ENCODE results near the gene ANAPC1. TPM values are rescaled to one million over a fixed set of nuclear protein-coding genes. Genes with fewer than 3 reads are reported as not detected.
"Not testable (repeated sequence)": the region's sequence is repeated elsewhere in the genome, so short reads cannot be mapped to it uniquely, and the experiment has no call there.

Gene ANAPC1
- total and polyA plus RNA-seq, 8 donors, result 4.9 to 200 (median 64.7) TPM

GRCh38 chr2:111747410-111748115 lies 136.4 kb downstream of the ANAPC1 start:
- intact Hi-C loops (cut with DNase I; ENCODE audit: low total_unique reads); H3K27me3 ChIP-seq; H3K27ac ChIP-seq; H3K4me3 ChIP-seq; H3K9me3 ChIP-seq; H3K4me1 ChIP-seq; H3K36me3 ChIP-seq: not testable (repeated sequence)
- TF ChIP-seq, protein P1, sequence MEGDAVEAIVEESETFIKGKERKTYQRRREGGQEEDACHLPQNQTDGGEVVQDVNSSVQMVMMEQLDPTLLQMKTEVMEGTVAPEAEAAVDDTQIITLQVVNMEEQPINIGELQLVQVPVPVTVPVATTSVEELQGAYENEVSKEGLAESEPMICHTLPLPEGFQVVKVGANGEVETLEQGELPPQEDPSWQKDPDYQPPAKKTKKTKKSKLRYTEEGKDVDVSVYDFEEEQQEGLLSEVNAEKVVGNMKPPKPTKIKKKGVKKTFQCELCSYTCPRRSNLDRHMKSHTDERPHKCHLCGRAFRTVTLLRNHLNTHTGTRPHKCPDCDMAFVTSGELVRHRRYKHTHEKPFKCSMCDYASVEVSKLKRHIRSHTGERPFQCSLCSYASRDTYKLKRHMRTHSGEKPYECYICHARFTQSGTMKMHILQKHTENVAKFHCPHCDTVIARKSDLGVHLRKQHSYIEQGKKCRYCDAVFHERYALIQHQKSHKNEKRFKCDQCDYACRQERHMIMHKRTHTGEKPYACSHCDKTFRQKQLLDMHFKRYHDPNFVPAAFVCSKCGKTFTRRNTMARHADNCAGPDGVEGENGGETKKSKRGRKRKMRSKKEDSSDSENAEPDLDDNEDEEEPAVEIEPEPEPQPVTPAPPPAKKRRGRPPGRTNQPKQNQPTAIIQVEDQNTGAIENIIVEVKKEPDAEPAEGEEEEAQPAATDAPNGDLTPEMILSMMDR (IDR thresholded peaks at IDR 0.05), result peak in 3 of 7 experiments; percentile 39 to 54 (median 48)
- peak in 1 of 2 donors; percentile 67 for DNase-seq
- WGBS, 5 donors, result 21 to 59% (median 43%) methylated on average over 3 to 20 of the region's 23 CpGs

DNA sequence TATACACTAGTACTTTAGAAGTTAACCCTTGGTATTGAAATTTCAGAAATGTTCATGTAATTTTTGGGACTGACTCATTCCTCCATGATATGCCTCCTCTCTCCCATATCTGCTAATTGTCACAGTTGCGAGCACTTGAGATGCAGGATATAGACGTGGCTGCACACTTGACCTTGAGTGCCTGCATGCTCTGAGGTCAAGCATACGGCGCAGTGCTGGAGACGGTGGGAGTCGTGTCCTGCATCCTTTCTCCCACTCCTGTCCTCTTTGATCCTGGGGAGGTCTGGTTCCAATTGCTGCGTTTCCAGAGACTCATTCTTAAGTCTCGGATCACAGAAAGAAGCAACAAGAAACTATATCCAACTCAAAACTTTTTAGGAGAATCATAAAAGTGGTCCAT lies 139.2 kb downstream of the ANAPC1 start:
- peak in 1 of 2 donors; percentile 7 for DNase-seq
- H3K4me3 ChIP-seq; H3K9me3 ChIP-seq; H3K27ac ChIP-seq; H3K27me3 ChIP-seq; H3K4me1 ChIP-seq; H3K36me3 ChIP-seq; intact Hi-C loops (cut with DNase I; ENCODE audit: low total_unique reads): not testable (repeated sequence)
- whole genome bisulfite sequencing, 5 donors, result 79 to 85% (median 82%) methylated on average over 8 of the region's 8 CpGs

GRCh38 chr2:111741517-111741916 lies 142.5 kb downstream of the ANAPC1 start:
- WGBS, 5 donors, result 39 to 82% (median 43%) methylated on average over 1 to 2 of the region's 3 CpGs
- H3K9me3 ChIP-seq; H3K36me3 ChIP-seq; H3K27ac ChIP-seq; intact Hi-C loops (cut with DNase I; ENCODE audit: low total_unique reads); H3K4me1 ChIP-seq; H3K4me3 ChIP-seq; DNase-seq; H3K27me3 ChIP-seq: not testable (repeated sequence)

- H3K4me1 ChIP-seq; H3K27me3 ChIP-seq; intact Hi-C loops (cut with DNase I; ENCODE audit: low total_unique reads); H3K4me3 ChIP-seq; H3K36me3 ChIP-seq; H3K9me3 ChIP-seq: not testable (repeated sequence)
- 12 to 28% (median 26%) methylated on average over 7 of the region's 9 CpGs for WGBS, 5 donors
- peak in 1 of 2 donors; percentile 37 for DNase-seq
- peak overlapping the region in 1 of 5 donors; percentile 54 for H3K27ac ChIP-seq
- peak in 2 of 3 donors; percentile 46 to 76 for TF ChIP-seq POLR2AphosphoS5 (IDR thresholded peaks at IDR 0.05)
- TF ChIP-seq, protein P1 (IDR thresholded peaks at IDR 0.05), result peak in 4 of 7 experiments; percentile 14 to 75 (median 62)
Measured at GRCh38 chr2:111735838-111736721, 147.9 kb downstream of the ANAPC1 start.

DNA sequence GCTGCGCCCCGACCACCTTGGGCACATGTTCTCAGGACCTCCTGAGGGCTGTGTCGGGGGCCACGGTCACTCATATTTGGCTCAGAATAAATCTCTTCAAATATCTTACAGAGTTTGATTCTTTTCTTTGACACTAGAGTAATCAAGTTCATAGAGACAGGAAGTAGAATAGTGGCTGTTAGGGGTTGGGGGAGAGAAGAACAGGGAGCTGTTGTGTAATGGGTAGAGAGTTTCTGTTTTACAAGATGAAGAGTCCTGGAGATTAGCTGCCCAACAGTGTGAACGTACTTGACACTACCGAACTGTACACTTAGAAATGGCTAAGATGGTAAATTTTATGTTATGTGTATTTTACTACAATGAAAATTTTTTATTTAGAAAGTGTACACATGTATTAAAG lies 148.6 kb downstream of the ANAPC1 start:
- WGBS, 5 donors, result 80 to 93% (median 88%) methylated on average over 4 to 6 of the region's 6 CpGs
- H3K9me3 ChIP-seq; intact Hi-C loops (cut with DNase I; ENCODE audit: low total_unique reads); H3K4me1 ChIP-seq; H3K4me3 ChIP-seq; DNase-seq; H3K36me3 ChIP-seq; H3K27me3 ChIP-seq: not testable (repeated sequence)
- peak overlapping the region in 1 of 5 donors; percentile 54 for H3K27ac ChIP-seq

- WGBS, 5 donors, result 30 to 70% (median 49%) methylated on average over 2 to 4 of the region's 9 CpGs; no CpG with 5 or more reads in 1 of the 5 donors
Measured at GRCh38 chr2:111729812-111730458, 154.1 kb downstream of the ANAPC1 start.

DNA sequence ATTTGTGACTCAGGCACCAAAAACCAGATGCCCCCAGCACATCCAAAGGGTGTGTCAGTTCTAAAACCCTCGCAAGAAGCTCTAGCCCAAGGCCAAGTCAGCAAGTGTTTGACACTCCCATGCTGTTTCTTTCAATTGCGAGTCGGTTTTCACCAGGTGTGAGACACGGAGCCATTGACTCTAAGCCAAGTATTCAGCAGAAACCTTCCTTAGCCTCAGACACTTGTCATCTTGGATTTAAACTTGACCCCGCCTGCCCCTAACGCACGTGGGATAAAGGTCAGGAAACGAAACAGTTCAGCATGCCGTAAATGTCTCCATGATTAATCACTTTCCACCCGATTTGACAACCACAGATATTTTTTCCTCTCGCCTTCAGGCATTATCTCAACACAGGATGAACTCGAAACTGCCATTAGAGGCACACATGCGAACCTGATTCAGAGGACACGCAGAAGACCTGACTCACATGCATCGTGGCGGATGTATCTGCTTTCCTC lies 156.3 kb downstream of the ANAPC1 start:
- H3K27me3 ChIP-seq; H3K4me1 ChIP-seq; H3K27ac ChIP-seq; H3K9me3 ChIP-seq; intact Hi-C loops (cut with DNase I; ENCODE audit: low total_unique reads); H3K4me3 ChIP-seq; DNase-seq; H3K36me3 ChIP-seq: not testable (repeated sequence)
- 51 to 69% (median 68%) methylated on average over 8 to 10 of the region's 16 CpGs for WGBS, 5 donors

More at GRCh38 chr2:111729812-111730458, 154.1 kb downstream of the ANAPC1 start:
- H3K4me3 ChIP-seq; DNase-seq; H3K4me1 ChIP-seq; H3K9me3 ChIP-seq; H3K27me3 ChIP-seq; H3K36me3 ChIP-seq; intact Hi-C loops (cut with DNase I; ENCODE audit: low total_unique reads); H3K27ac ChIP-seq: not testable (repeated sequence)

GRCh38 chr2:111725742-111726141 lies 158.3 kb downstream of the ANAPC1 start:
- H3K27ac ChIP-seq; H3K36me3 ChIP-seq; intact Hi-C loops (cut with DNase I; ENCODE audit: low total_unique reads); H3K27me3 ChIP-seq; H3K4me3 ChIP-seq; H3K9me3 ChIP-seq; H3K4me1 ChIP-seq: not testable (repeated sequence)
- 70 to 93% (median 81%) methylated on average over 2 to 6 of the region's 6 CpGs for WGBS, 5 donors
- peak in 1 of 2 donors; percentile 39 for DNase-seq

DNA sequence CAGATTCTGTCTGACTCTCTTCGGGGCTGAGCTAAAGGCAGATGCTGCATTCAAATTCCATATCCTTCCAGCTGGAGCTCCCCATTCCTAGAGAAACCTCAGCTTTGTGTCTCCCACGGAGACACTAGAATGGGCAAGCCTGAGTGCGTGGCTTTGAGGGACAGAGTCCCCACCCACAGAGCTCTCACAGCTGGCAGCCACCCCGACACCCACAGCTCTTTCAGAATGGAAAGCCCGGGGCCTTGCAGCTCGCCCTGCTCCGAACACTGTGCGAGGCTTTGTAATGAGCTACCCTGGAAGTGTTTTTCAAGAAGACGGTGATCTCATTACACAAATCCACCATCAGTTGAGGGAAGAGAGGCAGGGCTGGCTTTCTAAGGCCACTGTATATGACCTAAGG lies 164.4 kb downstream of the ANAPC1 start:
- H3K4me1 ChIP-seq; intact Hi-C loops (cut with DNase I; ENCODE audit: low total_unique reads); H3K27ac ChIP-seq; H3K27me3 ChIP-seq; H3K9me3 ChIP-seq; DNase-seq; H3K36me3 ChIP-seq; H3K4me3 ChIP-seq: not testable (repeated sequence)
- 71 to 91% (median 79%) methylated on average over 3 to 7 of the region's 9 CpGs for WGBS, 5 donors

All from stomach (tissue), 9 donors.